OCI-LY1 (cell line): Measurements from ENCODE around the gene PRUNE2.

Experiments used
- EZH2 ChIP-seq: fragments of 200-600 bp; sonication (generic), shearing (Covaris generic); IDR thresholded peaks from 2 replicates; pipeline ENCODE4 v1.8.0; 2017; ENCODE audit warnings: borderline replicate concordance, mixed run types, mild to moderate bottlenecking, antibody characterized with exemption, low read length, moderate library complexity, mixed read lengths
- TF ChIP-seq, protein P1 (sequence below): fragments of 200-600 bp; sonication (generic), shearing (Covaris generic); IDR thresholded peaks from 2 replicates; pipeline ENCODE4 v1.5.1; 2017; ENCODE audit warnings: mild to moderate bottlenecking, antibody characterized with exemption, low read length, moderate library complexity, mixed read lengths

DNA sequence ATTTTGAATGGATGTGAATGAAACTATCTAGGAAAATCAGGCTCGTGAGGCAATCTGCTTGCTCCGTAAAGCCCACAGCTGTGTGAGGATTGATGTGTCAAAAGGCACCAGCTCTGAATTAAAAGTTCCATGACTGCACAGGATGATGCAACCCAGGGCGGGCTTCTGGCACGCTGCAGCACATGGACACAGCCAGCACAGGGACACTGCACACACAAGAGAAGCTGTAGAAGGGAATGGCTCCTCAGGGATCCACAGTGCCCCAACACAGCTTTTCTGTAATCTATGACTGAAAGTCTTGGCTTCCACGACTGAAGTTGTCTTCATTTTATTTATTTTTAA, 295.9 kb downstream of the PRUNE2 start:
- TF ChIP-seq EZH2 = no peak
- TF ChIP-seq, protein P1, sequence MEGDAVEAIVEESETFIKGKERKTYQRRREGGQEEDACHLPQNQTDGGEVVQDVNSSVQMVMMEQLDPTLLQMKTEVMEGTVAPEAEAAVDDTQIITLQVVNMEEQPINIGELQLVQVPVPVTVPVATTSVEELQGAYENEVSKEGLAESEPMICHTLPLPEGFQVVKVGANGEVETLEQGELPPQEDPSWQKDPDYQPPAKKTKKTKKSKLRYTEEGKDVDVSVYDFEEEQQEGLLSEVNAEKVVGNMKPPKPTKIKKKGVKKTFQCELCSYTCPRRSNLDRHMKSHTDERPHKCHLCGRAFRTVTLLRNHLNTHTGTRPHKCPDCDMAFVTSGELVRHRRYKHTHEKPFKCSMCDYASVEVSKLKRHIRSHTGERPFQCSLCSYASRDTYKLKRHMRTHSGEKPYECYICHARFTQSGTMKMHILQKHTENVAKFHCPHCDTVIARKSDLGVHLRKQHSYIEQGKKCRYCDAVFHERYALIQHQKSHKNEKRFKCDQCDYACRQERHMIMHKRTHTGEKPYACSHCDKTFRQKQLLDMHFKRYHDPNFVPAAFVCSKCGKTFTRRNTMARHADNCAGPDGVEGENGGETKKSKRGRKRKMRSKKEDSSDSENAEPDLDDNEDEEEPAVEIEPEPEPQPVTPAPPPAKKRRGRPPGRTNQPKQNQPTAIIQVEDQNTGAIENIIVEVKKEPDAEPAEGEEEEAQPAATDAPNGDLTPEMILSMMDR = no peak
